Epithelial cell of prostate (primary cell): ENCODE measurements around the gene MOGAT2.
"Not testable (repeated sequence)": the region's sequence is repeated elsewhere in the genome, so short reads cannot be mapped to it uniquely, and the experiment has no call there.

Experiments
- DNase-seq: peaks from one replicate; pipeline ENCODE4 v3.0.0-alpha.2; 2011; ENCODE audit warnings: low read depth, low spot score
- H3K27ac ChIP-seq: fragments of 450-650 bp; 2 replicates; pipeline ENCODE4 v1.5.1; 2017; ENCODE audit warnings: mild to moderate bottlenecking

MOGAT2 gene

GRCh38 chr11:75717608-75718418 is at the start of gene MOGAT2:
Gene MOGAT2 (plus strand): TSS chr11:75717838. CDS start chr11:75717889, 51 bp downstream.
- H3K27ac ChIP-seq = no peak within 1 kb of the TSS
- no peak for DNase-seq

GRCh38 chr11:75668451-75669297 is 49.0 kb upstream of the MOGAT2 start, which contains the start of gene MAP6:
Gene MAP6 (minus strand): TSS chr11:75669038. CDS start chr11:75668369, 669 bp downstream.
- DNase-seq = no peak

GRCh38 chr11:75673977-75674582 is 43.6 kb upstream of the MOGAT2 start:
- no peak overlapping the region for H3K27ac ChIP-seq
- peak; percentile 39 for DNase-seq

More at GRCh38 chr11:75668451-75669297, 49.0 kb upstream of the MOGAT2 start, which contains the start of gene MAP6:
- H3K27ac ChIP-seq = no peak within 1 kb of the TSS

- DNase-seq = no peak
- no peak overlapping the region for H3K27ac ChIP-seq
These were observed 40.4 kb upstream of the MOGAT2 start for GRCh38 chr11:75677275-75677674.

GRCh38 chr11:75677909-75678308 is 39.7 kb upstream of the MOGAT2 start:
- no peak for DNase-seq
- H3K27ac ChIP-seq = no peak overlapping the region

GRCh38 chr11:75678620-75679259 is 38.9 kb upstream of the MOGAT2 start:
- no peak for DNase-seq
- H3K27ac ChIP-seq = no peak overlapping the region

- no peak for DNase-seq
These were observed 38.1 kb upstream of the MOGAT2 start for GRCh38 chr11:75679566-75679965.

GRCh38 chr11:75683856-75684255 is 33.8 kb upstream of the MOGAT2 start:
- DNase-seq, H3K27ac ChIP-seq: not testable (repeated sequence)

More at GRCh38 chr11:75679566-75679965, 38.1 kb upstream of the MOGAT2 start:
- no peak overlapping the region for H3K27ac ChIP-seq

GRCh38 chr11:75689863-75690609 is 27.6 kb upstream of the MOGAT2 start:
- no peak overlapping the region for H3K27ac ChIP-seq

GRCh38 chr11:75691804-75692203 is 25.8 kb upstream of the MOGAT2 start:
- H3K27ac ChIP-seq = no peak overlapping the region
- DNase-seq = no peak

More at GRCh38 chr11:75689863-75690609, 27.6 kb upstream of the MOGAT2 start:
- DNase-seq = no peak

- no peak overlapping the region for H3K27ac ChIP-seq
- DNase-seq = no peak
These were observed 19.6 kb upstream of the MOGAT2 start for GRCh38 chr11:75697906-75698581.

- DNase-seq = no peak
- H3K27ac ChIP-seq = no peak overlapping the region
These were observed 16.7 kb upstream of the MOGAT2 start for GRCh38 chr11:75700940-75701339.

- no peak for DNase-seq
- no peak overlapping the region for H3K27ac ChIP-seq
These were observed 13.9 kb upstream of the MOGAT2 start for GRCh38 chr11:75703695-75704237.

GRCh38 chr11:75705541-75705940 is 12.1 kb upstream of the MOGAT2 start:
- DNase-seq = no peak
- no peak overlapping the region for H3K27ac ChIP-seq

GRCh38 chr11:75706260-75706729 is 11.3 kb upstream of the MOGAT2 start:
- H3K27ac ChIP-seq = no peak overlapping the region
- DNase-seq = no peak

GRCh38 chr11:75714211-75714610 is 3.4 kb upstream of the MOGAT2 start:
- DNase-seq = no peak
- no peak overlapping the region for H3K27ac ChIP-seq

- H3K27ac ChIP-seq = no peak overlapping the region
- DNase-seq = no peak
These were observed 1.9 kb upstream of the MOGAT2 start for GRCh38 chr11:75715688-75716087.

GRCh38 chr11:75716659-75717058 is 979 bp upstream of the MOGAT2 start:
- H3K27ac ChIP-seq = no peak overlapping the region
- DNase-seq = no peak
